ENCODE results near the gene CD209. TPM values are rescaled to one million over a fixed set of nuclear protein-coding genes. Genes with fewer than 3 reads are reported as not detected.
A peak's percentile ranks its signal among the peaks of the same experiment; 100 is the strongest.

The CD209 gene
- total and polyA plus RNA-seq, 2 donors (not counting 3 experiments of a cell fraction or from before 2014, with no cell fraction given), result not detected

DNA sequence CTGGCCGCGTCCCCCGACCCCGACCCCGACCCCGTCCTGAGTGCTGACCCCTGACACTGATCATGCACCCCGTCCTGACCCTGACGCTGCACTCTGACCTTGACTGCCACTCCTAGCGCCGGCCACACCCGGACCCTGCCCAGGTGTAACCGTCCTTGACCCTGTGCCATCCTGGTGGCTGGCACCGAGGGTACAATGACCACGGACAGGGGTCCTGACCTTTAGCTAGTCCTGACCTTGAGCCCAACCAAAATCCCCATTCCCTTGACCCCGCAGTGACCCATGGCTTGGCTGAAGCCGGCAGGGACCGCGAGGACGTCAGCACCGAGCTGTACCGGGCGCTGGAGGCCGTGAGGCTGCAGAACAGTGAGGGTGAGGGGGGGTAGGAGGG, 41.6 kb upstream of the CD209 start:
- peaks cover 9% of the 10 kb centered on the region for H3K4me1 ChIP-seq (ENCODE audit: control insufficient read depth, extremely low read depth, insufficient read depth, low read length)
- H3K36me3 ChIP-seq (ENCODE audit: control insufficient read depth in 2 of 2, extremely low read depth in 1 of 2, insufficient read depth in 2 of 2, low read length in 2 of 2), result peaks cover 0 to 2% of the 10 kb centered on the region in 2 experiments
- no peak for FAIRE-seq
- H4K20me1 ChIP-seq (replicated peaks; ENCODE audit: control insufficient read depth, extremely low read depth, insufficient read depth, low read length), result no peaks in the 10 kb centered on the region
- peak overlapping the region in 1 of 3 experiments; percentile 49 for H3K4me3 ChIP-seq (replicated peaks in 1 of 3; ENCODE audit: insufficient read depth in 1 of 3, low read depth in 1 of 3, low read length in 3 of 3)
- no peaks in the 10 kb centered on the region for H3K79me2 ChIP-seq (ENCODE audit: control insufficient read depth, insufficient read depth, low read length)
- TF ChIP-seq GATA2 (IDR thresholded peaks at IDR 0.05; ENCODE audit: insufficient read depth, insufficient read length, low read depth, low read length) (no peak), FOS (IDR thresholded peaks at IDR 0.05; ENCODE audit: borderline replicate concordance, insufficient read depth, low read length) (no peak), JUN (IDR thresholded peaks at IDR 0.05; ENCODE audit: borderline replicate concordance, insufficient read depth, insufficient read length, low read depth) (no peak), MAX (IDR thresholded peaks at IDR 0.05; ENCODE audit: insufficient read depth, insufficient read length) (no peak), CTCF (IDR thresholded peaks at IDR 0.05; ENCODE audit: extremely low read depth in 1 of 2, insufficient read depth in 1 of 2, low read depth in 1 of 2, low read length in 2 of 2) (no peak), POLR2A (IDR thresholded peaks at IDR 0.05; ENCODE audit: low read depth, low read length) (no peak), MYC (IDR thresholded peaks at IDR 0.05; ENCODE audit: low read depth, low read length) (no peak), EZH2 (IDR thresholded peaks at IDR 0.05; ENCODE audit: borderline replicate concordance, low read depth, low read length, severe bottlenecking) (no peak), POLR2AphosphoS5 (IDR thresholded peaks at IDR 0.05; ENCODE audit: insufficient read depth, low read depth, low read length) (no peak)
- H3K27ac ChIP-seq (ENCODE audit: insufficient read depth, low read depth, low read length), result no peak overlapping the region
- peak overlapping the region; percentile 17 for H2AFZ ChIP-seq (ENCODE audit: low read depth, low read length)
- H3K4me2 ChIP-seq (ENCODE audit: insufficient read depth, low read length), result peak overlapping the region; percentile 4
- no peak for DNase-seq (ENCODE audit: low read depth, low spot score)
- no TSS peak for BruUV-seq (replicated peaks)
- intact Hi-C loops (cut with micrococcal nuclease), result no loop called here
- no peaks in the 10 kb centered on the region for H3K27me3 ChIP-seq (ENCODE audit: control insufficient read depth in 2 of 2, insufficient read depth in 2 of 2, low read length in 2 of 2)
- no peaks in the 10 kb centered on the region for H3K9me1 ChIP-seq (replicated peaks; ENCODE audit: control insufficient read depth, extremely low read depth, insufficient read depth, low read length)
- dilution Hi-C loops (cut with MboI; ENCODE audit: extremely low pct_ligation_motif_present, low sequenced_read_pairs), result no loop called here
- no peak overlapping the region for H3K9ac ChIP-seq (replicated peaks; ENCODE audit: extremely low read depth, insufficient read depth, low read length)
- POLR2A ChIA-PET, result no interaction called here
- CTCF ChIA-PET, result interaction anchor here (1.1 to 1.6 kb wide), 3 partner anchors 11 to 136 kb away, joined by 4 to 8 read pairs (median 5); partner anchors contain the start of gene TRAPPC5
- no peaks in the 10 kb centered on the region for H3K9me3 ChIP-seq (replicated peaks; ENCODE audit: control insufficient read depth, insufficient read depth, low read length)

Data from endothelial cell of umbilical vein (primary cell).